ENCODE data around the gene FUT2. TPM values are rescaled to one million over a fixed set of nuclear protein-coding genes. Genes with fewer than 3 reads are reported as not detected.

Gene FUT2
- total and polyA plus RNA-seq, 2 of the 13 experiments (the other 11 are each of a cell fraction or from before 2014, with no cell fraction given), result 0.07 TPM; not detected in 1

DNA sequence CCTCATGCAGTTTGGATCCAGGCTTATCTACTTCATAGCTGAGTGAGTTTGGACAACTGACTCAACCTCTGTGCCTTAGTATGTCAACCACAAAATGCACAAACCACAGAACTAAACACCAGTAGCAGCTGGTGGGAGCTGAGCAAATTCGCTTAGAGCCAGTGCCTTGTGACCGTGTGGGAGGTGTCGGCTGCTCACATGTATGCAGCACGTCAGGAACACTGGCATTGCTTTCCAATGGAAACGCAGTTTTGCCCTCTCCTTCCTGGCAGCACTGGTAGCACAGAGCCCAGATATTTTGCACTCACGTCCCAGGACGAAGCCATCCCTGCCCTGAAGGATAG is 14.7 kb upstream of the FUT2 start (continued):
- 0 out of 2 replicates have a peak, but pooled peaks have one; percentile 35 for TF ChIP-seq ZNF274 (CRISPR knock-in tag; IDR thresholded peaks at IDR 0.05)
- TF ChIP-seq ZNF232 (CRISPR knock-in tag; IDR thresholded peaks at IDR 0.05; ENCODE audit: borderline replicate concordance), result no peak
- no peak for TF ChIP-seq HOXA7 (CRISPR knock-in tag; IDR thresholded peaks at IDR 0.05)
- TF ChIP-seq ZSCAN21 (CRISPR knock-in tag; IDR thresholded peaks at IDR 0.05; ENCODE audit: borderline replicate concordance), result 0 out of 2 replicates have a peak, but pooled peaks have one; percentile 72
- no peak for TF ChIP-seq PRDM10 (CRISPR knock-in tag; IDR thresholded peaks at IDR 0.05; ENCODE audit: low read depth)
- TF ChIP-seq ZNF30 (CRISPR knock-in tag; IDR thresholded peaks at IDR 0.05), result no peak
- TF ChIP-seq HMGA1 (CRISPR knock-in tag; conservative IDR thresholded peaks at IDR 0.05), result no peak
- TF ChIP-seq TBX2 (CRISPR knock-in tag; IDR thresholded peaks at IDR 0.05; ENCODE audit: borderline replicate concordance), result 0 out of 2 replicates have a peak, but pooled peaks have one; percentile 25
- TF ChIP-seq ZNF562 (CRISPR knock-in tag; IDR thresholded peaks at IDR 0.05; ENCODE audit: borderline replicate concordance), result no peak
- no peak for TF ChIP-seq MED8 (CRISPR knock-in tag; IDR thresholded peaks at IDR 0.05; ENCODE audit: insufficient replicate concordance)
- TF ChIP-seq, protein P1, sequence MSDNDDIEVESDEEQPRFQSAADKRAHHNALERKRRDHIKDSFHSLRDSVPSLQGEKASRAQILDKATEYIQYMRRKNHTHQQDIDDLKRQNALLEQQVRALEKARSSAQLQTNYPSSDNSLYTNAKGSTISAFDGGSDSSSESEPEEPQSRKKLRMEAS (IDR thresholded peaks at IDR 0.05), result no peak
- TF ChIP-seq ZNF572 (CRISPR knock-in tag; IDR thresholded peaks at IDR 0.05), result 0 out of 2 replicates have a peak, but pooled peaks have one; percentile 8
- no peak for TF ChIP-seq TBX3 (IDR thresholded peaks at IDR 0.05; ENCODE audit: borderline replicate concordance)
- TF ChIP-seq PRDM15 (CRISPR knock-in tag; IDR thresholded peaks at IDR 0.05), result no peak
- 0 out of 2 replicates have a peak, but pooled peaks have one; percentile 35 for TF ChIP-seq BRD4 (CRISPR knock-in tag; IDR thresholded peaks at IDR 0.05)
- no peak for TF ChIP-seq ZNF761 (CRISPR knock-in tag; conservative IDR thresholded peaks at IDR 0.05)
- TF ChIP-seq KMT2A (CRISPR knock-in tag; IDR thresholded peaks at IDR 0.05), result no peak
- TF ChIP-seq PTBP1 (IDR thresholded peaks at IDR 0.05; ENCODE audit: low read depth, low read length, poor library complexity, severe bottlenecking), result no peak
- 0 out of 2 replicates have a peak, but pooled peaks have one; percentile 21 for TF ChIP-seq ZNF263 (CRISPR knock-in tag; IDR thresholded peaks at IDR 0.05)
- TF ChIP-seq, protein P2, sequence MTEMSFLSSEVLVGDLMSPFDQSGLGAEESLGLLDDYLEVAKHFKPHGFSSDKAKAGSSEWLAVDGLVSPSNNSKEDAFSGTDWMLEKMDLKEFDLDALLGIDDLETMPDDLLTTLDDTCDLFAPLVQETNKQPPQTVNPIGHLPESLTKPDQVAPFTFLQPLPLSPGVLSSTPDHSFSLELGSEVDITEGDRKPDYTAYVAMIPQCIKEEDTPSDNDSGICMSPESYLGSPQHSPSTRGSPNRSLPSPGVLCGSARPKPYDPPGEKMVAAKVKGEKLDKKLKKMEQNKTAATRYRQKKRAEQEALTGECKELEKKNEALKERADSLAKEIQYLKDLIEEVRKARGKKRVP (CRISPR knock-in tag; IDR thresholded peaks at IDR 0.05), result no peak
